H1 (cell line): ENCODE measurements around the gene OGFOD3. TPM values are rescaled to one million over a fixed set of nuclear protein-coding genes. Genes with fewer than 3 reads are reported as not detected.

Source experiments
- ATF3 ChIP-seq: IDR thresholded peaks from 2 replicates; pipeline ENCODE4 v1.6.1; 2011; ENCODE audit warnings: low read depth, mild to moderate bottlenecking, low read length; ENCODE audit not compliant: insufficient read depth
- MAX ChIP-seq: IDR thresholded peaks from 2 replicates; pipeline ENCODE4 v1.6.1; 2012; ENCODE audit warnings: inconsistent platforms
- POLR2AphosphoS5 ChIP-seq: IDR thresholded peaks from 2 replicates; pipeline ENCODE4 v1.6.1; 2011; ENCODE audit warnings: low read depth, low read length
- POU5F1 ChIP-seq: IDR thresholded peaks from 2 replicates; pipeline ENCODE4 v1.6.1; 2011; ENCODE audit warnings: low read depth, mild to moderate bottlenecking, low read length, moderate library complexity
- RAD21 ChIP-seq, 2 experiments: IDR thresholded peaks in 1 of 2; conservative IDR thresholded peaks in 1 of 2; 2 replicates each; pipeline ENCODE4 v1.6.1; 2011; ENCODE audit warnings: low read depth in 2 of 2, low read length in 2 of 2, improper control_type of control experiment in 1 of 2, inconsistent platforms in 1 of 2, mild to moderate bottlenecking in 1 of 2, moderate library complexity in 1 of 2
- RBBP5 ChIP-seq: IDR thresholded peaks from 2 replicates; pipeline ENCODE4 v1.7.1; 2012; ENCODE audit warnings: low read depth, mild to moderate bottlenecking, inconsistent platforms, low read length, moderate library complexity, borderline replicate concordance
- SP4 ChIP-seq: IDR thresholded peaks from 2 replicates; pipeline ENCODE4 v1.6.1; 2012; ENCODE audit warnings: low read length, inconsistent platforms
- TAF7 ChIP-seq: optimal IDR thresholded peaks from 2 replicates; pipeline ENCODE3; 2011; ENCODE audit warnings: low read depth, mild to moderate bottlenecking, inconsistent platforms, low read length, moderate library complexity, borderline replicate concordance
- YY1 ChIP-seq: IDR thresholded peaks from 2 replicates; pipeline ENCODE4 v1.6.1; 2011; ENCODE audit warnings: low read depth, mild to moderate bottlenecking, low read length
- polyA plus RNA-seq, 7 experiments: library from polyadenylated mRNA; depleted of rRNA in 3 of 7; stranded (reverse) in 5 of 7; unstranded in 2 of 7; fragments of >200 nt in 5 of 7; fragments of 200-250 nt in 2 of 7; gene quantifications; 1 replicate in 5 of 7; 2 replicates in 1 of 7; 4 replicates in 1 of 7; pipeline versions ENCODE4 v1.2.1 to v1.2.3, GENCODE V29; 2011 to 2013; ENCODE audit warnings: missing spikeins in 2 of 7, mixed read lengths in 2 of 7
- total RNA-seq: library from RNA; stranded (reverse); fragmentation: NEBNext Ultra II Directional; extraction: Animal tissue kit (Norgen Biotek cat#: 25700); gene quantifications from 2 replicates; pipeline ENCODE4 v1.2.1, GENCODE V29; 2021

OGFOD3 gene
- total and polyA plus RNA-seq, 2 of the 8 experiments (the other 6 are each of a cell fraction or from before 2014, with no cell fraction given), result 21.1 to 21.8 TPM

- TF ChIP-seq POU5F1, result no peak
- peak; percentile 64 for TF ChIP-seq MAX
- TF ChIP-seq YY1, result peak; percentile 84; the same call in 1 of the 2 replicates
- no peak for TF ChIP-seq SP4
- peak; percentile 96; the same call in 1 of the 2 replicates for TF ChIP-seq RBBP5
- TF ChIP-seq TAF7, result peak; percentile 84
- TF ChIP-seq POLR2AphosphoS5, result peak; percentile 78; the same call in 1 of the 2 replicates
- TF ChIP-seq ATF3, result no peak
- no peak for TF ChIP-seq RAD21 (IDR thresholded peaks at IDR 0.05 in 1 of 2, conservative IDR thresholded peaks at IDR 0.05 in 1 of 2; ENCODE audit: low read depth in 2 of 2, low read length in 2 of 2)
These were observed at the start of gene OGFOD3, which contains the start of gene HEXD (continued) for GRCh38 chr17:82418001-82418986.
